ENCODE results near the gene NOP16.

NOP16 gene

GRCh38 chr5:176388444-176389134, at the start of gene NOP16, which contains the start of gene HIGD2A (continued):
- TF ChIP-seq GFI1B (tag by site-specific recombination; IDR thresholded peaks at IDR 0.05), result peak; percentile 85
- TF ChIP-seq ZNF121 (tag by site-specific recombination; IDR thresholded peaks at IDR 0.05), result peak; percentile 87
- TF ChIP-seq YY2 (tag by site-specific recombination; IDR thresholded peaks at IDR 0.05), result peak; percentile 95
- TF ChIP-seq ZNF510 (tag by site-specific recombination; IDR thresholded peaks at IDR 0.05; ENCODE audit: insufficient replicate concordance), result no peak
- TF ChIP-seq ZNF292 (tag by site-specific recombination; IDR thresholded peaks at IDR 0.05; ENCODE audit: borderline replicate concordance, low read depth), result no peak
- no peak for TF ChIP-seq GLI2 (tag by site-specific recombination; IDR thresholded peaks at IDR 0.05; ENCODE audit: borderline replicate concordance, low read depth)
- no peak for TF ChIP-seq ZNF311 (tag by site-specific recombination; IDR thresholded peaks at IDR 0.05; ENCODE audit: borderline replicate concordance)
- TF ChIP-seq ZBTB8A (tag by site-specific recombination; IDR thresholded peaks at IDR 0.05), result peak; percentile 72
- peak; percentile 67; the same call in 1 of the 2 replicates for TF ChIP-seq WT1 (tag by site-specific recombination; IDR thresholded peaks at IDR 0.05)
- TF ChIP-seq CTCF (tag by site-specific recombination; IDR thresholded peaks at IDR 0.05), result peak; percentile 72
- TF ChIP-seq ZNF670 (tag by site-specific recombination; IDR thresholded peaks at IDR 0.05; ENCODE audit: low read depth), result no peak
- no peak for TF ChIP-seq ZNF560 (tag by site-specific recombination; IDR thresholded peaks at IDR 0.05; ENCODE audit: borderline replicate concordance)
- no peak for TF ChIP-seq ZNF214 (tag by site-specific recombination; IDR thresholded peaks at IDR 0.05; ENCODE audit: borderline replicate concordance)
- peak; percentile 99 for TF ChIP-seq KLF7 (tag by site-specific recombination; IDR thresholded peaks at IDR 0.05; ENCODE audit: borderline replicate concordance)
- no peak for TF ChIP-seq ZNF140 (tag by site-specific recombination; IDR thresholded peaks at IDR 0.05)
- peak; percentile 89 for TF ChIP-seq KLF1 (tag by site-specific recombination; IDR thresholded peaks at IDR 0.05)
- TF ChIP-seq TRIM28 (IDR thresholded peaks at IDR 0.05; ENCODE audit: borderline replicate concordance, low read length), result peak; percentile 94
- TF ChIP-seq ZNF48 (tag by site-specific recombination; IDR thresholded peaks at IDR 0.05), result no peak
- peak; percentile 97 for TF ChIP-seq OVOL3 (tag by site-specific recombination; IDR thresholded peaks at IDR 0.05)
- TF ChIP-seq ZNF280D (tag by site-specific recombination; IDR thresholded peaks at IDR 0.05), result peak; percentile 95
- no peak for TF ChIP-seq ZNF624 (tag by site-specific recombination; IDR thresholded peaks at IDR 0.05)
- TF ChIP-seq SETDB1 (IDR thresholded peaks at IDR 0.05; ENCODE audit: insufficient read length, low read length), result no peak
- TF ChIP-seq ZNF274 (IDR thresholded peaks at IDR 0.05; ENCODE audit: low read length), result no peak
- TF ChIP-seq ZNF274 (tag by site-specific recombination; IDR thresholded peaks at IDR 0.05; ENCODE audit: borderline replicate concordance), result no peak
- TF ChIP-seq ZNF792 (tag by site-specific recombination; IDR thresholded peaks at IDR 0.05), result no peak
- TF ChIP-seq ZNF664 (tag by site-specific recombination; IDR thresholded peaks at IDR 0.05), result peak; percentile 81
- TF ChIP-seq MEIS1 (CRISPR knock-in tag; IDR thresholded peaks at IDR 0.05; ENCODE audit: borderline replicate concordance), result no peak
- TF ChIP-seq ZNF302 (tag by site-specific recombination; IDR thresholded peaks at IDR 0.05; ENCODE audit: low read depth), result 0 out of 2 replicates have a peak, but pooled peaks have one; percentile 19
- TF ChIP-seq PRDM6 (tag by site-specific recombination; IDR thresholded peaks at IDR 0.05), result no peak
- peak; percentile 10; the same call in 1 of the 2 replicates for TF ChIP-seq ZNF266 (tag by site-specific recombination; IDR thresholded peaks at IDR 0.05; ENCODE audit: low read depth)

Measured in HEK293 (cell line).